GM19372 (cell line): ENCODE measurements around the gene CAMK2D.
"Not testable (repeated sequence)": the region's sequence is repeated elsewhere in the genome, so short reads cannot be mapped to it uniquely, and the experiment has no call there.

ENCODE experiments used
- ATAC-seq: cut with Tn5 transposase; IDR thresholded peaks from one replicate; pipeline ENCODE4 v1.9.1; 2021; ENCODE audit warnings: mild to moderate bottlenecking, low read depth, moderate library complexity; ENCODE audit not compliant: unreplicated experiment

CAMK2D gene

GRCh38 chr4:113764720-113765264, 3.3 kb upstream of the CAMK2D start:
- ATAC-seq: no peak

GRCh38 chr4:113763923-113764322, 2.4 kb upstream of the CAMK2D start:
- ATAC-seq: not testable (repeated sequence)

- ATAC-seq: no peak
These were observed 1.4 kb upstream of the CAMK2D start for GRCh38 chr4:113763029-113763285.

GRCh38 chr4:113762186-113763028, 869 bp upstream of the CAMK2D start:
- peak; percentile 53 for ATAC-seq

GRCh38 chr4:113760795-113761619, 531 bp downstream of the CAMK2D start:
- peak; percentile 21 for ATAC-seq

- no peak for ATAC-seq
These were observed 1.3 kb downstream of the CAMK2D start for GRCh38 chr4:113760094-113760794.

- ATAC-seq: no peak
These were observed 1.8 kb downstream of the CAMK2D start for GRCh38 chr4:113759696-113760093.

- ATAC-seq: no peak
These were observed 3.2 kb downstream of the CAMK2D start for GRCh38 chr4:113758372-113758771.

- ATAC-seq: no peak
These were observed 4.1 kb downstream of the CAMK2D start for GRCh38 chr4:113757486-113757885.

- peak; percentile 75 for ATAC-seq
These were observed 5.5 kb downstream of the CAMK2D start for GRCh38 chr4:113756005-113756410.

GRCh38 chr4:113750734-113751133, 10.8 kb downstream of the CAMK2D start:
- ATAC-seq: no peak

GRCh38 chr4:113750296-113750695, 11.2 kb downstream of the CAMK2D start:
- no peak for ATAC-seq

GRCh38 chr4:113749178-113749577, 12.4 kb downstream of the CAMK2D start:
- no peak for ATAC-seq

- no peak for ATAC-seq
These were observed 13.6 kb downstream of the CAMK2D start for GRCh38 chr4:113747949-113748348.

GRCh38 chr4:113745711-113746110, 15.8 kb downstream of the CAMK2D start:
- ATAC-seq: no peak

- no peak for ATAC-seq
These were observed 16.8 kb downstream of the CAMK2D start for GRCh38 chr4:113744667-113745240.

- ATAC-seq: no peak
These were observed 17.8 kb downstream of the CAMK2D start for GRCh38 chr4:113743690-113744089.

- ATAC-seq: no peak
These were observed 18.9 kb downstream of the CAMK2D start for GRCh38 chr4:113742643-113743042.

GRCh38 chr4:113741956-113742355, 19.6 kb downstream of the CAMK2D start:
- ATAC-seq: no peak

GRCh38 chr4:113740857-113741379, 20.6 kb downstream of the CAMK2D start:
- ATAC-seq: no peak
